Left ventricle myocardium inferior (tissue), 1 donor: Measurements from ENCODE around the gene ADCY6. TPM values are rescaled to one million over a fixed set of nuclear protein-coding genes. Genes with fewer than 3 reads are reported as not detected.

ENCODE experiments used
- DNase-seq: peaks from one replicate; pipeline ENCODE4 v3.0.0-alpha.2; 2020
- H3K27ac ChIP-seq: fragments of 200-600 bp; replicated peaks from 2 replicates; pipeline ENCODE4 v1.8.0; 2021
- H3K27me3 ChIP-seq: fragments of 200-600 bp; 2 replicates; pipeline ENCODE4 v1.8.0; 2021; ENCODE audit warnings: low read depth
- H3K36me3 ChIP-seq: fragments of 200-600 bp; 2 replicates; pipeline ENCODE4 v1.8.0; 2021
- H3K4me1 ChIP-seq: fragments of 200-600 bp; 2 replicates; pipeline ENCODE4 v1.8.0; 2021
- H3K4me3 ChIP-seq: fragments of 200-600 bp; 2 replicates; pipeline ENCODE4 v1.8.0; 2021; ENCODE audit warnings: mild to moderate bottlenecking, moderate library complexity
- H3K9me3 ChIP-seq: fragments of 200-600 bp; replicated peaks from 2 replicates; pipeline ENCODE4 v1.8.0; 2021
- intact Hi-C: fragments of 100-400 bp; cut with micrococcal nuclease; formaldehyde crosslinking; loops from one replicate; pipeline ENCODE4 v1.11.0; 2022
- total RNA-seq: library from RNA; stranded (reverse); fragmentation: NEBNext Ultra II Directional; extraction: Animal tissue kit (Norgen Biotek cat#: 25700); gene quantifications from one replicate; pipeline ENCODE4 v1.2.1, GENCODE V29; 2021
- TF ChIP-seq, protein P1 (sequence below): fragments of 200-600 bp; IDR thresholded peaks from 2 replicates; pipeline ENCODE4 v1.8.0; 2021; ENCODE audit warnings: antibody characterized with exemption, mild to moderate bottlenecking, borderline replicate concordance
- donor health status: DM: no; HTN: yes; CAD: no; lungs with severe emphysema.

Gene ADCY6
- total RNA-seq, 1 donor from 2014 or later, result 98.4 TPM

DNA sequence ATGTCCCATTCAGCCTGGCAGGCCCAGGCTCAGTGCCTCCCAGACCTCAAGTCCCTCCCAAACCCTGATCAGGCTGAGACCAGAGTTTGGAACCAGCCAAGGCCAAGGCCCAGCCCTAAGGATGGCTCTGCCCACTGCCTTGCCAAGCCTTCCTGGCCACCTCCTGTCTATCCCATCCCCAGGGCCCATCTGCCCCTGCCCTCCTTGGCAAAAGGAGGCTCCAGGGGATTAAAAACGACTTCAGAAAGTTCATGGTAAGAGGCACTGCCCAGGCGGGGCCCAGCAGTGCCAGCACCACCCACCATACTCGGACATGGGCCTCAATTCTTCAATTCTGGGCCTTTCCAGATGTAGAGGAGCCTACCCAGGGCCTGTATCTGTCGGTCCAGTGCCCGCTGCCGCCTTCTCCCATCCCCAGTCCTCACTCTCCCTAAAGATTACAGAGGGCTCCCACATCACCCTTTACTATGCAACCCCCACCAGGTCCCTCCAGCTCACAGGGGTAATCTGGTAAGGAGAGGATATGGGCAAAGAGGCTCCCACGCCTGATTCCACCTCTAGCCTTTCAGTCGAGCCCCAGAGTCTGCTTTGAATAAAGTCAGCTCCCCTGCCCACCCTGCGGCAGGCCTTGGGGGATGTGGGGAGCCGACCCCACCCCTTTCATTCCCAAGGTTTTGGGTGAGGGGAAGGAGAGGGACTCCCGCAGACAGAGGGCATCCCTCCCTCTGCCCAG is 932 bp downstream of the ADCY6 start:
- intact Hi-C loops, result no loop called here
- H3K27ac ChIP-seq, result peak overlapping the region; percentile 93
- H3K9me3 ChIP-seq, result no peaks in the 10 kb centered on the region
- H3K4me3 ChIP-seq, result peak overlapping the region; percentile 83
- DNase-seq, result no peak
- H3K4me1 ChIP-seq, result peaks cover 72% of the 10 kb centered on the region
- H3K36me3 ChIP-seq, result peaks cover 4% of the 10 kb centered on the region
- no peaks in the 10 kb centered on the region for H3K27me3 ChIP-seq
- TF ChIP-seq, protein P1, sequence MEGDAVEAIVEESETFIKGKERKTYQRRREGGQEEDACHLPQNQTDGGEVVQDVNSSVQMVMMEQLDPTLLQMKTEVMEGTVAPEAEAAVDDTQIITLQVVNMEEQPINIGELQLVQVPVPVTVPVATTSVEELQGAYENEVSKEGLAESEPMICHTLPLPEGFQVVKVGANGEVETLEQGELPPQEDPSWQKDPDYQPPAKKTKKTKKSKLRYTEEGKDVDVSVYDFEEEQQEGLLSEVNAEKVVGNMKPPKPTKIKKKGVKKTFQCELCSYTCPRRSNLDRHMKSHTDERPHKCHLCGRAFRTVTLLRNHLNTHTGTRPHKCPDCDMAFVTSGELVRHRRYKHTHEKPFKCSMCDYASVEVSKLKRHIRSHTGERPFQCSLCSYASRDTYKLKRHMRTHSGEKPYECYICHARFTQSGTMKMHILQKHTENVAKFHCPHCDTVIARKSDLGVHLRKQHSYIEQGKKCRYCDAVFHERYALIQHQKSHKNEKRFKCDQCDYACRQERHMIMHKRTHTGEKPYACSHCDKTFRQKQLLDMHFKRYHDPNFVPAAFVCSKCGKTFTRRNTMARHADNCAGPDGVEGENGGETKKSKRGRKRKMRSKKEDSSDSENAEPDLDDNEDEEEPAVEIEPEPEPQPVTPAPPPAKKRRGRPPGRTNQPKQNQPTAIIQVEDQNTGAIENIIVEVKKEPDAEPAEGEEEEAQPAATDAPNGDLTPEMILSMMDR, result no peak

DNA sequence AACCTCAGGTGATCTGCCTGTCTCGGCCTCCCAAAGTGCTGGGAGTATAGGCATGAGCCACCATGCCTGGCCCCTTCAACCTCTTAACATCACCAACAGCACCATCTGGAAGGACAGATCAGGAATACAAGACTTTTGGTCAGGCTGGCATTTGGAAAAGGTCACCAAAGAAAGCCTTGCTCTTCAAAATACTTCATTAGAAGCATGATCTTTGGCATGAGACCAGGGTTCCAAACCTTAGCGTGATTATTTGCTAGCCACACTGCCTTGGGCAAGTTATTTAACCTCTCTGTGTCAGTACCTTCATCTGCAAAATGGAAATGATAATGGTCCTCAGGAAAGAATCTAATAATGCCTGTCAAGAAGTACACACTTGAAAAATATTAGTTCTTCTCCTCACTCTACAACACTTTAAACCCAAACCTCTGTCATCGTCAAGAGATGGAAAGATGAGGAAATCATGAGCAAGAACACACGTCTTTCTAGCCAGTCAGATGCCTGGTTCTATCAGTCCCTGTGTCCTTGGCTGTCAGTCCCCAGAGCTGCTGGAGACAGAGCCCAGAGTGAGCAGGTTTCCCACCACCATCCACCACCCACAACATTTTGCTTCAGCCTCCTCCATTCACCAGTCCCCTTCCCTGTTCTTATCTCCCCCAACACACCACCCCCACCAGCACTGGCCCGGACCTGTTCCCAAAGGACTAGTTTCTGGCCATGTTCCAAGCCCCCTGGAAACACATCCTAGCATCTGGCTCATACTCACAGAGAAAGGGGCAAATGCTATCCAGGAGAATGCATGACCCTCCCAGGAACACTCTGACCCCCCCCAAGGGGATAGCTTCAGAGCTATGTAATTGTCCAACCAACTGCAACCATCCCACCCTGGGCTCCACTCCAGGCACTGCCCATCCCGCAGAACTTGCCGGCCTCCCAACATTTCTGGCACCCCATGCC is 2.0 kb downstream of the ADCY6 start:
- Histone ChIP-seq H3K4me3 (peak overlapping the region; percentile 83), H3K27me3 (no peaks in the 10 kb centered on the region), H3K4me1 (peaks cover 83% of the 10 kb centered on the region), H3K9me3 (no peaks in the 10 kb centered on the region), H3K27ac (peak overlapping the region; percentile 93), H3K36me3 (peaks cover 12% of the 10 kb centered on the region)
- TF ChIP-seq, protein P1, result no peak
- peak; percentile 61 for DNase-seq
- intact Hi-C loops, result no loop called here

DNA sequence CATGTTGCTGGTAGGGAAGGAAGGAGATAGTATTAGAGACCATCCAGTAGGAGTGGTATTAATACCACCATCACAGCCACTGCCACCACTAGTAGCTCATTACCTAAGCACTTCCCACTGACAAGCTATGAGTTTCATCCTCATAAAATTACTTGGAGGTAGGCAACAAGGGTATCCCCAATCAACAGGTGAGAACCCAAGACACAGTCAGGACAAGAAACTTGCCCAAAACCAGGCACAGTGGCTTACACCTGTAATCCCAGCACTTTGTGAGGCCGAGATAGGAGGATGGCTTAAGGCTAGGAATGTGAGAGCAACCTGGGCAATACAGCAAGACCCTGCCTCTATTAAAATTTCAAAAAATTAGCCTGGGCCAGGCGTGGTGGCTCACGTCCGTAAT is 5.5 kb downstream of the ADCY6 start:
- intact Hi-C loops, result no loop called here
- H3K36me3 ChIP-seq, result peaks cover 12% of the 10 kb centered on the region
- DNase-seq, result no peak
- peak overlapping the region; percentile 93 for H3K27ac ChIP-seq
- no peaks in the 10 kb centered on the region for H3K27me3 ChIP-seq
- TF ChIP-seq, protein P1, result no peak
- H3K4me3 ChIP-seq, result peak overlapping the region; percentile 39
- H3K9me3 ChIP-seq, result no peaks in the 10 kb centered on the region
- H3K4me1 ChIP-seq, result peaks cover 100% of the 10 kb centered on the region

DNA sequence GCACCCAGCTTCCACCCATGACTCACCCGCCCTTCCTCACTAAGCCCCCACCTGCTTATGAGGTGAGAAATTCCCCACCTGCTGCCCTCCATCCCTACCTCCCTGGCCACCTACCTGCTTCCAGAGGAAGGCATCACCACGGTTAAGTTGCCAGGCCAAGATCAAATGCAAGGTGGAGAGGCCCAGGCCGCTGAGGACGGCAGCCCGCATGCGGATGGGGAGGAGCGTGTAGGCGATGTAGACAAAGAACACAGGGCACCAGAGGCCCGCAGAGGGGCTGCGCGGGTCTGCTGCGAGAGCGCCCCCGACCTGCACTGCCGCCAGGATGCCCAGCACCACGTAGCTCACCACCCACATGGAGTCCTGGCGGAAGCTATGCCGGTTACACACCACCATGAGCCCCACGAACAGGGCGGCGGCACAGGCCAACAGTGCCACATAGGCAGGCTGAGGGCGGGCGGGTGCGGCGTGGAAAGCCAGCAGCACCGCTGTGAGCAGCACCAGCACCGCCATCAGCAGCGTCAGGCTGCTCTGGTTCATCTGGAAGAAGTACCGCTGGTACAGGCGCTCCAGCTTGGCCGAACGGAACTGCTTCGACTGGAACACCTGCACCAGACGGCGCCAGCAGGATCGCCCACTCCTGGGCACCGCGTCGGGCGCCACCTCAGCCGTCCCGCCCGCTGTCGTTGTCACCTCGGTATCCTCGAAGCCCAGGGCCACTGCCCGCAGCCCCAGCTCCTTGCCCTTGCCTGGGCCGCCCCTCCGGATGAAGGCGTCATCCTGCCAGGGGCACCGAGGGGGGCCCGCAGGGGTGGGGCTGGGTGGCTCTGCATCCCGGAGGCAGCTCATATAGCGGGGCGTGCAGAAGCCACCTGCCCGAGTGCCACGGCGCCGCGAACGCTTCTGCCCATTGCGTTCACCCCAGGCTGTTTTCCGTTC is 6.2 kb downstream of the ADCY6 start:
- intact Hi-C loops, result no loop called here
- Histone ChIP-seq H3K4me3 (peak overlapping the region; percentile 39), H3K27ac (peak overlapping the region; percentile 93), H3K9me3 (no peaks in the 10 kb centered on the region), H3K36me3 (peaks cover 17% of the 10 kb centered on the region), H3K27me3 (no peaks in the 10 kb centered on the region), H3K4me1 (peaks cover 100% of the 10 kb centered on the region)
- TF ChIP-seq, protein P1, result no peak
- no peak for DNase-seq
